Activated T-cell treated with anti-CD3 and anti-CD28 coated beads, Interleukin-2, amount 50 U/mL, for 48 hours (primary cell): Measurements from ENCODE around the gene TNS1.
A peak's percentile ranks its signal among the peaks of the same experiment; 100 is the strongest.
"Not testable (repeated sequence)": the region's sequence is repeated elsewhere in the genome, so short reads cannot be mapped to it uniquely, and the experiment has no call there.

Source experiments
- DNase-seq, 2 experiments: peaks; one replicate each; pipeline ENCODE4 v3.0.0-alpha.2; 2020

TNS1 gene

DNA sequence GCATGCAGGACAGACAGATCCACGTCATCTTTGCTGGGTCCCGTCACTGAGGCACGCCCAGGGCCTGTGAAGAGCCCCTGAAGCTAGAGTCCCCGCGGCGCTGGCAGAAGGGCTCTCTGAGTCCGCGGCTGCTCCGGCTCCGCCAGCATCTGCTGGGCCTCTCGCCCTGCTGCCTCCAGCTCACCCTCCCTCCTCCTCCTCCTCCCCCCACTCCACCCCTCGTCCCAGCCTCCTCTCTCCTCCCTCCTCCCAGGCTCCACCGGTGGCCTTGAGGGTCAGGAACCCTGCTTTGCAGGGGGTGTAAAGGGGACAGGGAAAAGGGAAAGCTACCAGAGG, at the start of gene TNS1:
Gene TNS1, minus strand, starts transcription at position 151 of the 336 bp plus-strand sequence. Its CDS starts 123 bp downstream, at position 28.
- no peak for DNase-seq

DNA sequence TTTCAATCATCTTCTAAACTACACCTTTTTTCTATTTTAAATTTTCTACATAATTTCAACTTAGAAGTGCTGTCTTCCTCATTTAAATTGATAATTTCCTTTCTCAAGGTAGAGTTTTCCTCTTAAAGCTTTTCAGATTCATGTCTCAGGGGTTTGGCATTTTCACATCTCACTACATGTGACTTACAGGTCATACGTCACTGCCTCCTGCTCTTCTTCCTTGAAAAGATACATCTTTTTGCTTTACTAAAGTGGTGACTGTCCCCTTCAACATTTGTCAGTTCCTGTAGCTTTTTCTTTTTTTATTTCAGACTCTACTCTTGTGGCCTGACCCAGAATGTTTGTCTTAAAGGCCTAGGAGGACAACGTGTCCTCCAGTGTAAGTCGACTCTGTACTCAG, 49.1 kb upstream of the TNS1 start:
- DNase-seq: no peak

DNA sequence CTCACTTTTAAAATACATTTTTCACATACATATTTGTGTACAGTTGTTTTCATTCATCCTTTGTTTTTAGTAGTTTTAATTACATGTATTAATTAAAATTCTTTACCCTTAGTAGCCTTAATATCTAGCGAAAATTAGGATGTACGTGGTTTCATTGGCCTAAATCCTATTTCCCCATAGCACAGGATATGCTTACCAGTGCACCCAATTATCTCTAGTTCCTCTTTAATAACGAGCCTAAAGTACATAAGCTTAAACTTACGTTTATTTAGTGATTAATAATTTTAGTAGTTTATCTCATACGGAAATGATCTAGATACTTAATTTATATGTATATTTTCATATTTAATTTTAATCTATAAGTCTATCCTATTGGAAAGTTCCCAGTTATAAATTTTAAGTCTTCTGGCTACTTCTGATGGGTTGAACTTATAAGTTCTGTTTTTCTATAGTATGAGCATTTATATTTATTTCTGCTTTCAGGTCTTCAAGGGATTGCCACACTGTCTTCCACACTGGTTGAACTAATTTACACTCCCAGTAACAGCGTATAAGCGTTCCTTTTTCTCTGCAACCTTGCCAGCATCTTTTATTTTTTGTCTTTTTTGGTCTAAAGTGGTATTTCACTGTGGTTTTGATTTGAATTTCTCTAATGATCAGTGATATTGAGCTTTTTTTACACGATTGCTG, 44.9 kb upstream of the TNS1 start:
- no peak for DNase-seq

DNA sequence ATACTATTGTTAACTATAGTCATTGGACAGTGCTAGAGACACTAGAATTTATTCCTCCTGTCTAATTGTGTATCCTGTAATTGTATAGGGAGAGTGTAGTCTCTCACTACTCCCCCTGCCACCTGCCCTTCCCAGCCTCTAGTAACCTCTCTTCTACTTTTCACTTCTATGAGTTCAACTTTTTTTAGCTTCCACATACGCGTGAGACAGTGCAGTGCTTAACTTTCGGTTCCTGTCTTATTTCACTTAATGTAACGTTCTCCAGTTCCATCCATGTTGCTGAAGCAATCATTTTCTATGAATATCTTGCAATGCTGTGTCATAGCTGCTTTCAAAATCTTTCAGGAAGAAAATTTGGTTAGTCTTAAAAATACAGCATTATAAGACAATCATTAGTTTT, 43.4 kb upstream of the TNS1 start:
- no peak for DNase-seq

DNA sequence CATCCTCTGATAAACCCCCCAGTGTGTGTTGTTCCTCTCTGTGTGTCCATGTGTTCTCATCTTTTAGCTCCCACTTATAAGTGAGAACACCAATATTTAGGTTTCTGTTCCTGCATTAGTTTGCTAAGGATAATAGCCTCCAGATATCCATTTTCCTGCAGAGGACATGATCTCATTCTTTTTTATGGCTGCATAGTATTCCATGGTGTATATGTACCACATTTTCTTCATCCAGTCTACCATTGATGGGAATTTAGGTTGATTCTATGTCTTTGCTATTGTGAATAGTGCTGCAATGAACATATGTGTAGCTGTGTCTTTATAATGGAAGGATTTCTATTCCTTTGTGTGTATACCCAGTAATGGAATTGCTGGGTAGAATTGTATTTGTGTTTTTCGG, 41.8 kb upstream of the TNS1 start:
- not testable (repeated sequence) for DNase-seq

DNA sequence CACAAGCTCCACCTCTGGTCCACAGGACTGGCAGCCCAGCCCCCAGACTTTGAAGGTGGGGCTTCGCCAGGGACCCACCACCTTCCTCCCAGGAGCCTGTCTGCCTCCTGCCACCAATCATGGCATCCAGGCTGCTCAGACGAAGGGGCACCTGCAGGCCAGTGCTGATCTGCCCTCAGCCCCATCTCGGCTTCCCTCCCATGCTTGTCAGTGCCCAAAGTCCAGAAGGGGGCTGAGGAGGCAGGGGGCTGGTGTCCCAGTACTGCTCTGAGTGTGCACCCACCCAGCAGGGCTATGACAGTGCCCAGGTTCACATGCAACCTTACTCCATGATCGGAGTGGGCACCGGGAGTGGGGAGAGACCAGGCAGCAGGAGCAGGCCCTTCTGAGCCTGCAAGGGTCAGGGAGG, 40.9 kb upstream of the TNS1 start:
- DNase-seq: no peak

DNA sequence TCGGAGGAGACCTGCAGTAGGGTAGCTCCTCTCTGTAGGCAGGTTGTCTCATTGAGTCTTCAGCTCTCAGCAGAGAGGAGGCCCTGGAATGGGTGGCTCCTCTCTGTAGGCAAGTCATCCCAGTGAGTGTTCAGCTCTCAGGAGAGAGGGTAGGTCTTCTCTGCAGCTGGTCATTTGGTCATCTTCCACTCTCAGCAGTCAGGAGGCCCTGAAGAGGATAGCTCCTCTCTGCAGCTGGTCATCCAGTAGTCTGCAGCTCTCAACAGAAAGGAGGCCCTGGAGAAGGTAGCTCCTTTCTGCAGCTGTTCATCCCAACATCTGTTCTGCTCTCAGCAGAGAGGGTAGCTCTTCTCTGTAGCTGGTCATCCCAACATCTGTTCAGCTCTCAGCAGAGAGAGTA, 40.3 kb upstream of the TNS1 start:
- DNase-seq: no peak

DNA sequence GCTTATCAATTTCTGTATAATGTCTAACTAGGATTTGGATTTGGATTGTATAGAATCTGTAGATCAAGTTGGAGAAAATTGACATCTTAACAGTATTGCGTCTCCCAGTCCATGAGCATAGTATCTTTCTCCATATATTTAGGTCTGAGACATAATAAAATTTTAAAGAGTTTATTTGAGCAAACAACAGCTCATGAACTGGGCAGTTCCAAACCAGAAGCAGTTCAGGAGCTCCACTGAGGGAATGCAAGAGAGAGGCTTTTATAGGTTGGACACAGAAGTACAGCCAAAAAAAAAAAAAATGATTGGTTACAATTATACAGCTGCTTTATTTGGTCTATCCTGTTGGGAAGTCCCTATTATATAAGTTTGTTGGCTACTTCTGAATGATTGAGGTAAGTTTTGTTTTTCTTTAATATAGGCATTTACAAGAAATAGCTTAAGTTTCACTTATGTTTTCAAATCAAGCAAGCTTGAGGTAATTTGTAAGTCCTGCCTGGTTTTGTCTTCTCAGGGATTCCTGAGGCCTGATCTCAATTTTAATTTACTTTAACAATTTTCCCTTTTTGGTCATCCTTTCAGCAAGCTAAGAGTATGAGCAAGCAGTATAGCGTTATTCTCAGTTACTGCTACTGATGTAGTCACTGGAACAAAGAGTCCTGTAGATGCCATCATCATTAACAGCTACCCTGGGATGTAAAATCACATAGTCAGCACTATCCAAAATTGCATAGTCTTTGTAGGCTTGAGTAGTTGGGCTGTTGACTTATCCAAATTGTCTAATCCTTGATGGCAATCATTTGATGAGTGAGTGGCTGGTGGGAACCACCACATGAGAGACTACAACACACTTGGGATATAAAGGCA, 38.7 kb upstream of the TNS1 start:
- no peak for DNase-seq

DNA sequence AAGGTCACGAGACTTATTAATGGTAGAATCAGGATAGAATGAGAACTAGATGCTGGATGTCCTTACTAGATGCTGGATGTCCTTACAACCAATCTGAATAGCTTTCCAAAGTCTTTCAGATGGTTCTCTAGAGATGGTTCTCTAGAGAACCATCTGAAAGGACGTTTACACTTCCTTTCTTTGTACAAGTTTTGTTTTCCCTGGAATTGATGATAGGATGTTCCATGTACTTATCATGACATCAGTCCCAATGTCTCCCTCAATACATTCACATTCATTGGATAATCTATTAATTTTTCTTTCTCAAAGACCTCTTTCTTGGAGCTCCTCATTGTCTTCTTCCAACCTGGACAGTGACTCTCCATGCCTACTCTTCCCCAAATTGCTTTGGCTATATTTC, 38.1 kb upstream of the TNS1 start:
- no peak for DNase-seq

DNA sequence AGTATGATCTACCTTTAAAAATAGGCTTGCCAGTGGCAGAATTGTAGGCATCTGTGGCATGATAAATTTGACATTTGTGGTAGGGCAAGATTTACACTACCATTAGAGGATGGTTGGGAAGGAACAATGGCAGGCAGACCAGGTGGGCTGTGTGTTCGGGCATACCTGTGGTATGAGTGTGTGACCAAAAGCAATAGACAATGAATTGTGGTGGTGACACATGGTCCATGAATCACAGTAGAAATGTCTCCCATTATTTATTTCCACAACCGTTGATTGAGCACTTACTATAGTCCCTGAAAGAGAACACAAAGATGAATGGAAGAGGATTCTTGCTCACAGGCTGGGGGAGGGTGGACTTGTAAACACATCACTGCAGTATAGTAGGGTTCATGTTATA, 36.4 kb upstream of the TNS1 start:
- no peak for DNase-seq

DNA sequence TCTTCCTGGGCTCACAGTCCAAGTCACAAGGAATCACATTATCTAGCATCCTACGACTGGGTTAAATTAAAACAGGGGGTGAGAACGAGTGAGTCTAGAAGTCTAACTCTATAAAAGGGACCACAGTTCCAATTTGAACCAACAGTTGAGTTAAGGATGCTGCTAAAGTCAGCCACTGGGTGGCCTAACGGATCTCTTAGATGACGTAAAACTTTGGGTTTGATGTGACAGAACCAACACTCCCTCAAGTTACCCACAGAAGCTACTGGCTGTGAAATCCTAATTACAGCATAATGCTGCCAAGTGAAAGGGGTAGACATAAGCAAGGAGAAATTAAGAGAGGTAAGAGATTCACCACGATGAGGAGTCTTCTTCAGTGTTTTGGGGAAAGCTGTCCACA, 33.6 kb upstream of the TNS1 start:
- no peak for DNase-seq

DNA sequence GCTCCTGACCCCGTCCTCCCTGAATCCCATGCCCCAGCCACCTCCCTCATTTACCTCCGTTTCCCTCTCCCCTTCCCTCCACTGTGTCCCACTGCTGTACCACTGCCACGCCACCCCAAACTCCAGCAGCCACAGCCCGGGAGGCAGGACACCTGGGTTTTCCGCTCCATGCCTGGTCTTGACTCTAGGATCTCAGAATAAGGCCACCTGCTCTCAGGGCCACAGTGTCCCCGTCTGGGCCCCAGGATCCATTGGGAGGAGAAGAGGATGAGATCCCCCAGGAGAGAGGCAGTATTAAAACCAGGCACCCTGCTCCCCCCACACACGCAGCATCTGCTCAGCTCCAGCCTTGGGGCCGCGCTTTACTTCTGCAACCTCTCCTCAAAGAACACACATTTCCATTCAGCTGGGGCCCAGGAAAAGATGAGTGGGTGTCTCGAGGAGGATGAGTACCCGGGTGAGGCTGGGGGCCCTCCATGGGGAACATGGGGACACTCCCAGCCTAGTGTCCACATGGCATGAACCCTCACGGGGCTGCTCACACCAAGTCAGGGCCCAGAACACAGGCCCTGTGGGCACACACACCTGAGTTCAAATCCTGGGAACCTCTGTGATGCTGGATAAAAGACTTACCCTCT, 32.8 kb upstream of the TNS1 start:
- DNase-seq: no peak

DNA sequence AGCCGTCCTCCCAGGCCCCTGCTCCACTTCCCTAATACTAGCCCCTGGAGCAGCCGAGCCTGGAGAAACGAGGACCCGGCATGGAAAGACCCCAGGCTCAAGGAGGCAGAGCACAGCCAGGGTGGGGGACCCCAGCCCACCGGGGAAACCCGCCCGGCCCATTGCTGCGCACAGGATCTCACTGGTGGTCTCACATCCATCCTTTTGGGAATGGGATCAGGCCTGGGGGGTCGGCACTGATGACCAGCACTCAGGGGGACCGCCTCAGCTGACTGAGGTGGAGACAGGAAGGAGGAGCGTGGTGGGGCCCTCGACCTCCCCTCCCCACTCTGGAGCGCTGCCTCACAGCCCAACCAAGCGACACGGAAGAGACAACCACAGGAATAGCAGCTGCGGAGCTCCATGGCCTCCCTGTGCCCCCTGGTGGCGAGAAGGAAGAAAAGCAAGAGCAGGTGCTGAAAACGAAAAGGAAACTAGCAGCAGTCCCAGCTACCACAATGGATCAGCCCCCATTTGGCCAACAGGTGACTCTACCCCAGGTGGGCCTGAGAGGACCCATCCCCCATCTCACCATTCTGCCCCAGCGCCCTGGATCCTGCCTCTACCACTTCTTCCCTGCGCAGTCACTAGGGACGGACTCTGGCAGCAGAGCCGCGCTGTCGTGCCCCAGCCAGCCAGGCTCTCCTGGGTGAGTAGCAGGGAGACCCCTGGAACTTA, 31.9 kb upstream of the TNS1 start:
- DNase-seq: peak; percentile 64 to 71

DNA sequence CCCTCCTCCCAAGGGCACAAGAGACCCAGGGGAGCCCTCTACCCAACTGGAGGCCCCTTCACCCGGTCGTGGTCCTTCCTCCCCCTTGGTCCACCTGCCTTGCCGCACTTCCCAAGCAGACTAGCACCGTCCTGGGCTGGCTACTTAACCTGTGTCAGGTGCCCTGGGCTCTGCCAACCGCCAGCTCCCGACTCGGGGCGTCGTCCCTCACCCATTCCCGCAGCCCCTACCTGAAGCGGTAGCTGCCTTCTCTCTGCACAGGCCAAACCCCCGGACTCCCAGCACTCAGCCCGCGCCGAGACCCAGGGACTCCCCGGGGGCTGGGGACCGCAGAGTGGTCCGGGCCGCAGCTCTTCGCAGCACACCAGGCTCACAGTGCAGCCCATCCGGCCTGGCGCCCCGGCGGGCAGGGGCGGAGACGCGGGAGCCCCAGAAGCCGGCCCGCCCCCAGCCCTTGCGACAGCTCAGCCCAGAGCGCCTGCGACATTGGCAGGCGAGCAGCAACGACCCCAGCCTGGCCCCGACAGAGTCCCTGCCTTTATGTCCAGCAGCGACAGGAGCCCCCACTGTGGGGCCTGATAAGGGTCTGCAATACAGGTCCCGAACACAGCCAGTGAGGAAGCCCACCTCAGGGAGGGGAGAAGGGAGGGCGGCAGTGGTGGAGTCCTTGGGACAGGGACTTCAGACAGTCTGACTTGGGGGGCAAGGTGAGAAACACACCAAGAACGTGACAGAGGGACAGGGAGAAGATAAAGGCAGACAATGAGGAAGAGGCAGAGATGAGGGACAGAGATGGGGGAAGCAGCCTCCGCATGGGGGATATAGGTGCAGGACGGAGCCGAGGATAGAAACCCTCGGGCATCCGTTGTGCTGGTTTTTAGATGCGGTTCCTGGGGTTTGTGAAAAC, 31.0 kb upstream of the TNS1 start:
- DNase-seq: peak; percentile 31 to 32

DNA sequence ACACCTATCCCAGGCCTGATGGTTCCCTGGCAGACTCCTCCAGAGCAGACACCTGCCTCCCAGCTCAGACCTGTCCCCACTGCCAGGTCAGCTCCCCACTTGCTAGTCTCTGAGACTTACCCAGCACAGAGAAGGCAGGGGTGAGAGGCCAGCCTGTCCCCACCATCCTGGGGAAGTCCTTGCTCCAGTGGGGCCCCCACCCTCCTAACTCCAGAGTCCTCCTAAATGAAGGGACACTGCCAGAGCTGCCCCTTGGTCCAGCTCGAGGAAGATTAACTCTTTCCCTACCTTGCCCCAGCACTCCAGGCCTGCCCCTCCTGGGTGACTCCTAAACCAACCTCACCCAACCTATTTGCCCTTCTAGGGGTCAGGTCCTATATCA, 30.4 kb upstream of the TNS1 start:
- DNase-seq: peak in 1 of 2 experiments; percentile 19

DNA sequence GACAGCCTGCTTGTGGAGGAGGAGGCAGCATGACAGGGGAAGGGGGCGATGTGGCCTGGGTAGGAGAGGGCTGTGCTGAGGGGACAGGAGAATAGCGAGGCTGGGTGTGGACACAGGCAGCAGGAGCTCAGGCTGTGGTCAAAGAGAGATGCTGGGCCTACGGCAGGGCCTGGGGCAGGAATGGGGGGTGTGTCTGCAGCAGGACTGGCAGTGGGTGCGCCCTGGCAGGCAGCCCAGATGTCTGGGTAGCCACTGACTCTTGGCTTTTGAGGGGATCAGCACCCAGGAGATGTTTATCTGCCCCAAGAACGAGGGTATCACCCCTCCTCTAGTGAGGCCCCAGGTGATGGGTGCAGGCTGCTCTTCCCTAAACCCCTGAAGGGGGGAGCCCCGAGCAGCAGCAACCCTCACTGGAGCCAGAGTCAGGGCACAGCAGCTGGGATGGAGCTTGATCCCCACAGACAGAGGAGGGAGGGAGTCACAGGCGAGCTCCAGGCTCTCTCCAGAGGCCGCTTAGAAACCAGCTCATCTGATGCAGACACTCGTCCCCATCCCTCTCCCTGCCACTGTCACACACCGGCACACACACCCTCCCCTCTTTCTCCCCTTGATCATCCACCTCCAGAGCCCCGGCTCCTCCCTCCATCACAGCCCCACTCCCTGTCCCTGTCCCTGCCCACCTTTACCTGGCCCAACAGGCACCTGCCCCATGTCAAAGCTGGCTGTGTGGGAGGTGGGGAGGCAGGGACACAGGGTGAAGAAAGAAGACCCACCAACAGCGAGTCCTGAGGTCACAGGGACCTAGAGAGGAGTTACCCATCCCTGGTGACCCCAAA, 29.8 kb upstream of the TNS1 start:
- DNase-seq: peak in 1 of 2 experiments; percentile 15

DNA sequence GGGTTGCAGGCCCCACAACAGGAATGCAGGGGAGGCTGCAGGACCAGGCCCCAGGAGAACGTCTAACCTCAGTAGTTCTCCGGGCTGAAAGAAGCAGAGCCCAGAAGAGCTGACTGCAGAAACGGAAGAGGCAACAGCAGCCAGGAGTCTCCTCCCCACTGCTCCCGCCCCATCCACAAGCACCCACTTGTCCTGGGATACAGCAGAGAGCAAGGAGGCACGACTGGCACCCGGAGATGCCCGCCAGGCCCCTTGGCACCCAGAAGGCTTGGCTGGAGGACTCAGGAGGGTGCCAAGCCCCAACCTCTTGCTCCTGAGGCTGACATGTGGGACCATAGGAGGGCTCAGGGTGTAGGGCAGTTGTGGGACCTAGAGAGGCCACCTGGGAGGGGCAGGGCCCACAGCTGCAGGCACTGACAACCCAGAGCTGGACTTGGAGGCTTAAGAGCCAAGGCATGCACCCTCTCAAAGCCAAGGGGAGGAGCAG, 29.0 kb upstream of the TNS1 start:
- peak in 1 of 2 experiments; percentile 13 for DNase-seq

DNA sequence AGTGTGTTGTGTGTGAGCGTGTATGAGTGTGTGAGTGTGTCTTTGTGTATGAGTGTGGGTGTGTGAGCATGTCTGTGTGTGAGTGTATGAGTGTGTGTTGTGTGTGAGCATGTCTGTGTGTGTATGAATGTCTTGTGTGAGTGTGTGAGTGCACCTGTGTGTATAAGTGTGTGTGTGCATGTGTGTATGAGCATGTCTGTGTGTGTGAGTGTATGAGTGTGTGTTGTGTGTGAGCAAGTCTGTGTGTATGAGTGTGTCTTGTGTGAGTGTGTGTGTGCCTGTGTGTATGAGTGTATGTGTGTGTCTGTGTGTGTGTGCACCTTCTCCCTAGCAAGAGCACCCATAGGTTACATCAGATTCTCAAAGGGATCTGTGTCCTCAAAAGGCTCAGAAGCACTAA, 28.5 kb upstream of the TNS1 start:
- DNase-seq: no peak

DNA sequence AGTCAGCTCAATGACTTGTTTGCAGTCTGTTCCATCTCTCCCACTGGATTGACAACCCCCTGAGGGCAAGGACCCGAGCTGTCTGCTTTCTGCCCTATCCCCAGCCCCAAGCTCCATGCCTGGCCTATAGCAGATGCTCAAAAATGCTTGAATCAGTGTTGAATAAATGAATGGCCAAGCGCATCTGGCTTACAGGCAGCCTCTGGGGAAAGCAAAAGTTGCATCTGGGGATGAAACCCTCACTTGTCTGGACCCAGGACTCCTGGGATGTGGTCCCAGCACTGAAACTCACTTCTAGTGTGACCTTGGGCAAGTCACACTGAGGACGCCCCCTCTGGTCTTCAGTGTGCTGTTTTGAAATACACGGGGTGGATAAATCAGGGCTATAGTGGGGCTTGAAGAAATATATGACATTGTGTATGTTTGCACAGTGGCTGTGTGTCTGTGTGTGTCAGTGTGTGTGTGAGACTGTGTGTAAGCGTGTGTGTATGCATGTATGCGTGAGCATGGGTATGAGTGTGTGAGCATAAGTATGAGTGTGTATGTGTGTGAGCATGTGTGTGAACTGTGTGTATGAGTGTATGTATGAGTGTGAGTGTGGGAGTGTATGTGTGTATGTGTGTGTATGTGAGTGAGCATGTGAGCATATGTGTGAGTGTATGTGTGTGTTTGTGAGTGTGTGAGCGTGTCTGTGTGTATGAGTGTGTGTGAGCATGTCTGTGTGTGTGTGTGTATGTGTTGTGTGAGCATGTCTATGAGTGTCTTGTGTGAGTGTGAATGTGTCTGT, 27.8 kb upstream of the TNS1 start:
- peak in 1 of 2 experiments; percentile 9 for DNase-seq
